Prostate gland (tissue), 2 donors: Measurements from ENCODE around the gene PSG3.
"Not testable (repeated sequence)": the region's sequence is repeated elsewhere in the genome, so short reads cannot be mapped to it uniquely, and the experiment has no call there.

ENCODE experiments used
- CTCF ChIP-seq, 4 experiments: fragments of 200-600 bp in 2 of 4; fragments of 450-650 bp in 2 of 4; sonication (generic) in 2 of 4; IDR thresholded peaks; 1 replicate in 3 of 4; 2 replicates in 1 of 4; pipeline ENCODE4 v1.5.1; 2016 to 2019; ENCODE audit warnings: antibody characterized with exemption in 4 of 4, mild to moderate bottlenecking in 2 of 4, moderate library complexity in 2 of 4
- POLR2A ChIP-seq: fragments of 450-650 bp; IDR thresholded peaks from one replicate; pipeline ENCODE4 v1.6.1; 2016; ENCODE audit warnings: antibody characterized with exemption, mild to moderate bottlenecking

DNA sequence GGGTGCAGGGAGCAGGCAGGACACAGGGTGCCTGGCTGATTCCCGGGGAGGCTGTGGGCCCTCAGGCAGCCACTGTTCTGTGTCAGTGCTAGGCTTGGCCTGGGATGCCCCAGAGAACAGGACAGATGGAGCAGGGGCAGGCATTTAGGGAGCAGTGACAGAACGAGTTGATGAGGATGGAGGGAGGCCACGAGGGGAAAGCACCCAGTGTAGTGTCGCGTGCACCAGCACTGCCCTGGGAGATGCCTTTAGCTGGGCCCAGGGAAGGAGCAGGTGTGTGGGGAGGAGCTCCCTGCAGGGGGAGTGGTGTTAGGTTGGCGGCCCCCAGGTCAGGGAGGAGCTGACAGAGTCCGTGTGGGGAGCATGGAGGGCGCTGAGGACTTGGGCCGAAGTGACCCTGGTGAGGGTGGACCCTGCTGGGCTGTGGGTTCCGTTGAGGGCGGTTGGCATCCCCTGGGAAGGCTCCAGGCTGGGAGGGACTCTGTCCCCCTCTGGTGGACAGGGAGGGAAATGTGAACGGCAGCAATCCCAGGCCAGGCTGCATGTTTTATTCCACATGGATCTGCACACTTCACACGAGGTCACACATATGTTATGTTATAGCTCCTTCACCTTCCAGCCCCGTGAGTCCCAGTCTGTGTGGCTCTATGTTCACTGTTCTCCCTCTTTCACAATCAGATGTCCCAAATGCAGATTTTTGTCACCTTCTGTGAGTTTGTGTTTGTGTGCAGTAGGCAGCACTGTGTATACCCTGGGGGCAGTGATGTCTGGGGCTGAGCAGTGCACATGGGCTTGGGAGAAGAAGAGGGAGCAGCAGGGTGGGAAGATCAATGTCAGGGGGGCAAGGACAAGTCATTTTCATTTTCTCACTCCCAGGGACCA lies 1.7 kb upstream of the PSG3 start:
- peak in 2 of 4 experiments; percentile 26 to 54 for TF ChIP-seq CTCF (IDR thresholded peaks at IDR 0.05)
- not testable (repeated sequence) for TF ChIP-seq POLR2A
